H1 (cell line): Measurements from ENCODE around the gene QSOX1. TPM values are rescaled to one million over a fixed set of nuclear protein-coding genes. Genes with fewer than 3 reads are reported as not detected.

ENCODE experiments used
- SUZ12 ChIP-seq: fragments of 200-600 bp; sonication (generic); IDR thresholded peaks from 2 replicates; pipeline ENCODE4 v1.6.1; 2012; ENCODE audit warnings: mild to moderate bottlenecking, inconsistent platforms, low read length, moderate library complexity, mixed read lengths
- polyA plus RNA-seq, 7 experiments: library from polyadenylated mRNA; depleted of rRNA in 3 of 7; stranded (reverse) in 5 of 7; unstranded in 2 of 7; fragments of >200 nt in 5 of 7; fragments of 200-250 nt in 2 of 7; gene quantifications; 1 replicate in 5 of 7; 2 replicates in 1 of 7; 4 replicates in 1 of 7; pipeline versions ENCODE4 v1.2.1 to v1.2.3, GENCODE V29; 2011 to 2013; ENCODE audit warnings: missing spikeins in 2 of 7, mixed read lengths in 2 of 7
- total RNA-seq: library from RNA; stranded (reverse); fragmentation: NEBNext Ultra II Directional; extraction: Animal tissue kit (Norgen Biotek cat#: 25700); gene quantifications from 2 replicates; pipeline ENCODE4 v1.2.1, GENCODE V29; 2021

Gene QSOX1
- total and polyA plus RNA-seq, 2 of the 8 experiments (the other 6 are each of a cell fraction or from before 2014, with no cell fraction given): 97.7 to 123 TPM

GRCh38 chr1:180237869-180238476, 83.3 kb downstream of the QSOX1 start (continued):
- TF ChIP-seq SUZ12: no peak
